ENCODE results near the gene PRICKLE1. TPM values are rescaled to one million over a fixed set of nuclear protein-coding genes. Genes with fewer than 3 reads are reported as not detected.

Gene PRICKLE1
- total RNA-seq, 1 experiment from 2014 or later, result 77.2 TPM

GRCh38 chr12:42588524-42589464, 752 bp downstream of the PRICKLE1 start:
- peak; percentile 28 for DNase-seq (ENCODE audit: low spot score)

- no peak for DNase-seq (ENCODE audit: low spot score)
These were observed 1.7 kb downstream of the PRICKLE1 start for GRCh38 chr12:42587601-42588523.

DNA sequence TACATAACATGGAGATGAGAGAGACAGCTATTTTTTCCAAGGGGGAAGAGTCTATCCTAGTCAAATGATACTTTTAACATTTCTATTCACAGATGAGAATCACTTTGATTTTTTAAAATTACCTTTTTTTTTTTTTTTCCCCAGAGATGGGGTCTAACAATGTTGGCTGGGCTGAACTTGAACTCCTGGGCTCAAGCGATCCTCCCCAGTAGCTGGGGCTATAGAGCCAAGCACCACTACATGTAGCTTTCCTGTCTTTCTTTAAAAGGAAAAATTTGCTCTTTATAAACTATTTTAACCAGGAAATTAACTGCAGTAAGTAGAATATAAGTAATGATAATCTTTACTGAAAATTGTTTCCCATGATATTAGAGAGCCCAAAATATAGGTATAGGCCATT, 3.3 kb downstream of the PRICKLE1 start:
- DNase-seq (ENCODE audit: low spot score), result no peak

DNA sequence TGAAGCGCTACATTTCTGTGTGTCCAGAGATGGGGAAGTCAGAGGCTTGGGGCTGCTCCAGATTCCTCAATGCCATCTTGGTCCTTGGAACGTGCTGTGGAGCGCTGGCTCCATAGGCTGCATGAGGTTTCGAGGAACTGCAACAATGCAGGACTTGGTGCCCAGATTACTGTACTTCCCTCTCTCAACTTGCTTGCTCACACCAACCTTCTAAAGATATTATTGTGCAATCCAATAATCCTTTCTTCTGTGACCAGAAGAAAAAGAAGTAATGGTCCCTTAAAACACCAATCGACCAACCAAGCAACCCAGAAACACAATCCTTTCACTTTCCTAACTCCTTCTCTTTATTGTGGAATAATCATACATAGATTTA, 3.7 kb downstream of the PRICKLE1 start:
- DNase-seq (ENCODE audit: low spot score), result no peak

GRCh38 chr12:42585154-42585840, 4.2 kb downstream of the PRICKLE1 start:
- no peak for DNase-seq (ENCODE audit: low spot score)

GRCh38 chr12:42584651-42585111, 4.9 kb downstream of the PRICKLE1 start:
- no peak for DNase-seq (ENCODE audit: low spot score)

DNA sequence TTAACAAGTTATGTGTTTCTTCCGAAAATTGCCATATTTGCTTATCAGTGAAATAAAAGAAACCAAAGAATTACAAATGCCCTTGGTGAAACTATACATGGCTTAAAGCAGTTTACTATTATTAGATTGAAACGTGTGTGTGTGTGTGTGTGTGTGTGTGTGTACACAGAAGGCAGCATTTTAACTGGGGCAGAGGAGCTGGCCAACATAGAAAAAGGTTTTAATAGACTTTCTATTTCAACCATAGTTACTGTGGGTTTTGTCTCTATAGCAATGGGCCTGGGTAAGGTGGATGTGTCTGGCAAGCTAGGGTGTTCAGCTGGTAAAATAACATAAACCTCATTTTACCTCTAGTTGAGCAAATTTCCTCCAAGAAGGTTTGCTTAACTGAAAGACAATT, 6.5 kb downstream of the PRICKLE1 start:
- DNase-seq (ENCODE audit: low spot score), result no peak

- DNase-seq (ENCODE audit: low spot score), result no peak
These were observed 7.0 kb downstream of the PRICKLE1 start for GRCh38 chr12:42582498-42582897.

DNA sequence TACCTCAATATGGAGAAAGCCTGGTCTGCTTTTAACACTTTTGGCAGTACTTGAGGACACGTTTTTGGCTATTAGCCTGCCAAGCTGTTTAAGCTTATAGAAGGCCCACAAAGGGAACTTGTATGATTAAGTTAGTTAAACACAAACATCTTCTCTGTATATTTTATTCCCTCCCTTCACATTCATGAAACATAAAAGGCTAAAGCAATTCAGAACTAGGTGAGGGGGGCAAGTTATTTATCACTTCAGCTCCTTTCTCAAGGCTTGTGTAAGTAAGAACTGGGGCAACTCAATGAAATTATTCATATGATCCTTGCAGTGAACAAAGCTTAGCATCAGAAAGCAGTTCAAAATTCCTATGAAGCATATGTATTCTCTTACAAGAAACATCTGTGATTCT, 7.5 kb downstream of the PRICKLE1 start:
- DNase-seq (ENCODE audit: low spot score), result no peak

- no peak for DNase-seq (ENCODE audit: low spot score)
These were observed 13.2 kb downstream of the PRICKLE1 start for GRCh38 chr12:42576374-42576773.

DNA sequence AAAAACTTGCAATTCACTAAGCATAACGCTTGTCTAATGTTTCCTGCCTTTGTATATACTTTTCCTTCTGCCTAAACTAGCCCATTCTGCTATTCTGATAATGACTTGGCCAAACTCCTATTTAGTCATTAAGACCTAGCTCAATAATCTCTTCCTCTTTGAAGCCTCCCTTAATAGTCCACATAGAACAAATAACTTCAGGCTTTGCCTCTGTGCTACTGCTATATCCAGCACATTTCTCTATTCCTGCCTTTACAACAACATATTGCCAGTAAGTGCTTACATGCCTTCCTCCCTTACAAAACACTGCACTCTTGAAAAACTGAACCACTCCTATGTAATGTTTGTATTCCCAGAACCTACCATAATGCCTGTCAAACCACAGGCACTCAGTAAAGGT, 13.8 kb downstream of the PRICKLE1 start:
- DNase-seq (ENCODE audit: low spot score), result no peak

DNA sequence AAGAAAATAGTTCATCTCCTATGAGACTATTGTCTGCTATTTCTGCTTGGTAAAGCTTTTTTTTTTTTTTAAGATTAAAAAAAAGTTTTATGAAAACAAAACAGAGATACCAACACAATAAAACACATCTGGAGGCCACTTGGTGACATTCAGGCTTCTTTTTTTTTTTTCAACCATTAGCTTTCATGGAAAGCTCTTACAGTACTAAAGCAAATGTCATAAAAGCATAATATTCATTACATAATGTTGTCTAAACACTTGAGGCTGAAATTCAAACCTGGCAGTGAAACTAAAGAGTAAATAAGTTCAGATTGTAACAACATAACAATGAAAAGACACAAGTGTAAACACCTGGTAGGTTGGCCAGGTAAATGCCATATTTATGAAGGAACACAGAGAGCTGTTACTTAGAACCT, 14.7 kb downstream of the PRICKLE1 start:
- no peak for DNase-seq (ENCODE audit: low spot score)

DNA sequence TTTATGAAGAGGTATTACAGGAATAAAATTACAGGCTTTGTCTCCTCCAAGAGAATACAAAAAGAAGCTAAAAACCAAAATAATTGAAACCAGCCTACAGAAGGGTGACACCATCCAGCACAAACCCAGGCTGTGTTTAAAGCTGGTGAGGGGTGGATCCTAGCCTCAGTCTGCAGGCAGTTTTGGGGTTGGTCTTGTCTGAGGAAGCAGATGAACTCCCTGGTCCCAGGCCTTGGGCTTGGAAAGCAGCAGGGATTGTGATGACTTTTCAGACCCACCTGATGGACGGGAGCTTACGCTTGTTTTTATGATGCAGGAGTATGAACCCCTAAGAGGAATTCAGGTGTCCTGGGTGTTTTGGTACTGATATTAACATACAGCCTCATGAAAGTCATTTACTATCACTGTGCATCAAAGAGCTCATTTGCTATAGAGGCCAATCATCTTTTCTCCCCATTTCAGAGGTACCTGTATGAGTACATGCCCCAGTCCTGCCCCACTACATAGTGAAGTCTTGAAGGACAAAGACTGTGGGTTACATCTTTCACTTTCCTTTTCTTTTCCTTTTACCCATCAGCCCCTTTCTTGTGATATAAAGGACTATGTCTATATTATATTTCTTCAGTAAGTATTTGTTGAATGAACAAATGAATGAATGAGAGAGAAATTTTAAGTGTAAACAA, 18.1 kb downstream of the PRICKLE1 start:
- no peak for DNase-seq (ENCODE audit: low spot score)

GRCh38 chr12:42570076-42570475, 19.5 kb downstream of the PRICKLE1 start:
- DNase-seq (ENCODE audit: low spot score), result no peak

DNA sequence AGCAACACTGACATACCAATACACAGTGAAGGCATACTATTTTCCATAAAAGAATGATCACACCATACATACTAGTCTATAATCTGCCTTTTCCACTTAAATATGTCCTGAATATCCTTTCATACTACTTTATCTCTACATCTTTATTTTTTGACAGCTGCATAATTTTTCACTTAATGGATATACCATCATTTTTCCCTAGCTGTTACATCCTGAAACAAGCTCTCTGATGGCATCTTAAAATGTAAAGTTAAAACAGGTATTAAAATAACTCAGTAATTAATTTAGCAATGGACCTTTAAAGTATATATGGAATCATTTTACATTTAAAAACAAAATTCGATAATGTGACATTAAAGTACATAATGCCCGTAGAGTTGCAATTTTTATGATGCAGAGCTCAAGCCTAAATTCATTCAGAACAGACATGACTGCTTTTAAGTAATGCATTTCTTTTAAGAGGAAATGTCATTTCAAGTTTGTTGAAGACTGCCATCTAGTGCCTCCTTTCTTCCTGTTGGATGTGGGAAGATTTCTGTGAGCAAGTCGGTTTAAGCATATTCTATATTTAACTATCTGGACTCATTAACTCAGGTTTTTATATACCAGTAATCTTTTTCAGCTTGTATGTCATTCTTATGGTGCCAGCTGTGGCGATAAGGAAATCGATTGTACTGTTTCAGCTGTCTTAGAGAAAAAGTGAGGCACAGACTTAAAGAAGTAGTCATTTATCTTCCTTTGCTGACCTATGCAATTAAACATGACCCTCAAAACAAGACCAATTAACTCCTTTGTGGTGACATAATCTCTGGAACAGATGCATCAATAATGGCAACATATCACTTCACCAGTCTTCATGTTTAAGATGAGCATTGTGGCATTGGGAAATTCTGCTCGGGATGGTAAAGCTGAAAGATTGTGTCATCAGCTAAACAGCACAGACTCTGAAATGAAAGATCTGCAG, 20.3 kb downstream of the PRICKLE1 start:
- DNase-seq (ENCODE audit: low spot score), result peak; percentile 56

DNA sequence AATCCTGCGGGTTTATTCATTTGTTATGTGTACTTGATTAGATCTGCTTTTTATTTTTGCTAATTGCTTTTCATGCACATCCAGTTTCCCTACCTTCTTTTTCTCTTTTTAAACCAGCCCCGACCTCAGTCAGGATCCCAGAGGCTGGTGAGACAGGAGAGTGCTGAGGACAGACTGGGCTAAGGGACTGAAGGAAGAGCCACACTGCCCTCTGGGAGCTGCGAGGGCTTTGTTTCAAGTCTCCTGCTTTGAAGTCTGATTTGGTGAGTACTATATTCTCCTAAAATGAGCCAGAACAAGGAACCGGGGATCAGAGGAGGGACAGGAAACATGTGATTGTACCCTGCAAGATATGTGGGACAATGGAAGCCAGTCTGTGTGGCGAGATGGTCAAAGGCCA, 23.9 kb downstream of the PRICKLE1 start:
- no peak for DNase-seq (ENCODE audit: low spot score)

GRCh38 chr12:42564996-42565395, 24.6 kb downstream of the PRICKLE1 start:
- no peak for DNase-seq (ENCODE audit: low spot score)

- peak; percentile 42 for DNase-seq (ENCODE audit: low spot score)
These were observed 25.0 kb downstream of the PRICKLE1 start for GRCh38 chr12:42564556-42564955.

DNA sequence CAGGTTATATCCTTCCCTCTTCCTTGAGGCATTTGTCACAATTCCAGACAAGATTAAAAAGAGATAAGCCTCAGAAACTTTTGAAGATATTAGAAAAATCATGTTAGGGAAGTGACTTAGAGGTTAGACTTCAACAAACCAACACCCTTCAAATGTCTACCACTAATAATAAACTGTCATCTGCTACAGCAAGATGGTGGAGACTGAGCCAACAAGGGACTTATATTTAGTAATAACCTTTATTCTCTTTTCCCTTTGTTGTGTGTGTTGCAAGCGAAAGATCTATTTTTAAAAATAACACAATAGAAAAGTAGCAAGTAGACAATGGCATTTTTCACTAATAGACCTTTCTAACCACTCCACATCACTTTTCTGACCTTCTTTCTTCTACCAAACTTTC, 28.6 kb downstream of the PRICKLE1 start:
- no peak for DNase-seq (ENCODE audit: low spot score)

GRCh38 chr12:42557586-42558172, 31.9 kb downstream of the PRICKLE1 start:
- DNase-seq (ENCODE audit: low spot score), result no peak
